HCT116 (cell line): ENCODE results near the gene PPP1R12B.
"Not testable (repeated sequence)": the region's sequence is repeated elsewhere in the genome, so short reads cannot be mapped to it uniquely, and the experiment has no call there.

ENCODE experiments used
- EZH2phosphoT487 ChIP-seq: fragments of 200-600 bp; IDR thresholded peaks from 2 replicates; pipeline ENCODE4 v1.6.1; 2018; ENCODE audit warnings: antibody characterized with exemption, borderline replicate concordance
- FOSL1 ChIP-seq: IDR thresholded peaks from 2 replicates; pipeline ENCODE4 v1.6.1; 2012; ENCODE audit warnings: low read depth
- POLR2A ChIP-seq: IDR thresholded peaks from 2 replicates; pipeline ENCODE4 v1.7.0; 2011; ENCODE audit warnings: borderline replicate concordance; ENCODE audit not compliant: insufficient read depth, insufficient read length; ENCODE audit errors: extremely low read depth
- YY1 ChIP-seq: IDR thresholded peaks from 2 replicates; pipeline ENCODE4 v1.6.1; 2011; ENCODE audit warnings: low read length, low read depth, moderate library complexity, mild to moderate bottlenecking; ENCODE audit not compliant: insufficient replicate concordance; ENCODE audit errors: extremely low read depth
- TF ChIP-seq, protein P1 (sequence below), 3 experiments: fragments of 200-600 bp in 1 of 3; sonication (generic) in 1 of 3; IDR thresholded peaks in 2 of 3; conservative IDR thresholded peaks in 1 of 3; 2 replicates each; pipeline ENCODE4 v1.5.1; 2012 to 2017; ENCODE audit warnings: low read depth in 2 of 3, low read length in 2 of 3, antibody characterized with exemption in 1 of 3, borderline replicate concordance in 1 of 3, control low read depth in 1 of 3, mild to moderate bottlenecking in 1 of 3, mixed read lengths in 1 of 3, mixed run types in 1 of 3, moderate library complexity in 1 of 3; ENCODE audit not compliant: insufficient read depth in 1 of 3
- TF ChIP-seq, protein P2 (sequence below): IDR thresholded peaks from 2 replicates; pipeline ENCODE4 v1.6.1; 2012; ENCODE audit warnings: low read depth
- TF ChIP-seq, protein P3 (sequence below): IDR thresholded peaks from 2 replicates; pipeline ENCODE4 v1.6.1; 2012

DNA sequence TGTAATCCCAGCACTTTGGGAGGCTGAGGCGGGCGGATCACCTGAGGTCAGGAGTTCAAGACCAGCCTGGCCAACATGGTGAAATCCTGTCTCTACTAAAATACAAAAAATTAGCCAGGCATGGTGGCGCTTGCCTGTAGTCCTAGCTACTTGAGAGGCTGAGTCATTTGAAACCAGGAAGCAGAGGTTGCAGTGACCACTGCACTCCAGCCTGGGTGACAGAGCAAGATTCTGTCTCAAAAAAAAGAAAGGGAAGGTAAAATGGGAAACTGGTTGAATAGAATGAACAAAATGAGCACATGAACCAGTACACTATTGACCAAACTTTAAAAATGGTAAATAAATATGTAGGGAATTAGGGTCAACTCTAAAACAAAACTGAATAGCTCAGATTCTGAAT, 120.2 kb downstream of the PPP1R12B start:
- TF ChIP-seq, protein P1, sequence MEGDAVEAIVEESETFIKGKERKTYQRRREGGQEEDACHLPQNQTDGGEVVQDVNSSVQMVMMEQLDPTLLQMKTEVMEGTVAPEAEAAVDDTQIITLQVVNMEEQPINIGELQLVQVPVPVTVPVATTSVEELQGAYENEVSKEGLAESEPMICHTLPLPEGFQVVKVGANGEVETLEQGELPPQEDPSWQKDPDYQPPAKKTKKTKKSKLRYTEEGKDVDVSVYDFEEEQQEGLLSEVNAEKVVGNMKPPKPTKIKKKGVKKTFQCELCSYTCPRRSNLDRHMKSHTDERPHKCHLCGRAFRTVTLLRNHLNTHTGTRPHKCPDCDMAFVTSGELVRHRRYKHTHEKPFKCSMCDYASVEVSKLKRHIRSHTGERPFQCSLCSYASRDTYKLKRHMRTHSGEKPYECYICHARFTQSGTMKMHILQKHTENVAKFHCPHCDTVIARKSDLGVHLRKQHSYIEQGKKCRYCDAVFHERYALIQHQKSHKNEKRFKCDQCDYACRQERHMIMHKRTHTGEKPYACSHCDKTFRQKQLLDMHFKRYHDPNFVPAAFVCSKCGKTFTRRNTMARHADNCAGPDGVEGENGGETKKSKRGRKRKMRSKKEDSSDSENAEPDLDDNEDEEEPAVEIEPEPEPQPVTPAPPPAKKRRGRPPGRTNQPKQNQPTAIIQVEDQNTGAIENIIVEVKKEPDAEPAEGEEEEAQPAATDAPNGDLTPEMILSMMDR (IDR thresholded peaks at IDR 0.05 in 2 of 3, conservative IDR thresholded peaks at IDR 0.05 in 1 of 3; ENCODE audit: borderline replicate concordance in 1 of 3, insufficient read depth in 1 of 3, low read depth in 2 of 3, low read length in 2 of 3), result not testable (repeated sequence)
- peak; percentile 28; the same call in 1 of the 2 replicates for TF ChIP-seq FOSL1
- not testable (repeated sequence) for TF ChIP-seq EZH2phosphoT487, POLR2A, YY1
- TF ChIP-seq, protein P2, sequence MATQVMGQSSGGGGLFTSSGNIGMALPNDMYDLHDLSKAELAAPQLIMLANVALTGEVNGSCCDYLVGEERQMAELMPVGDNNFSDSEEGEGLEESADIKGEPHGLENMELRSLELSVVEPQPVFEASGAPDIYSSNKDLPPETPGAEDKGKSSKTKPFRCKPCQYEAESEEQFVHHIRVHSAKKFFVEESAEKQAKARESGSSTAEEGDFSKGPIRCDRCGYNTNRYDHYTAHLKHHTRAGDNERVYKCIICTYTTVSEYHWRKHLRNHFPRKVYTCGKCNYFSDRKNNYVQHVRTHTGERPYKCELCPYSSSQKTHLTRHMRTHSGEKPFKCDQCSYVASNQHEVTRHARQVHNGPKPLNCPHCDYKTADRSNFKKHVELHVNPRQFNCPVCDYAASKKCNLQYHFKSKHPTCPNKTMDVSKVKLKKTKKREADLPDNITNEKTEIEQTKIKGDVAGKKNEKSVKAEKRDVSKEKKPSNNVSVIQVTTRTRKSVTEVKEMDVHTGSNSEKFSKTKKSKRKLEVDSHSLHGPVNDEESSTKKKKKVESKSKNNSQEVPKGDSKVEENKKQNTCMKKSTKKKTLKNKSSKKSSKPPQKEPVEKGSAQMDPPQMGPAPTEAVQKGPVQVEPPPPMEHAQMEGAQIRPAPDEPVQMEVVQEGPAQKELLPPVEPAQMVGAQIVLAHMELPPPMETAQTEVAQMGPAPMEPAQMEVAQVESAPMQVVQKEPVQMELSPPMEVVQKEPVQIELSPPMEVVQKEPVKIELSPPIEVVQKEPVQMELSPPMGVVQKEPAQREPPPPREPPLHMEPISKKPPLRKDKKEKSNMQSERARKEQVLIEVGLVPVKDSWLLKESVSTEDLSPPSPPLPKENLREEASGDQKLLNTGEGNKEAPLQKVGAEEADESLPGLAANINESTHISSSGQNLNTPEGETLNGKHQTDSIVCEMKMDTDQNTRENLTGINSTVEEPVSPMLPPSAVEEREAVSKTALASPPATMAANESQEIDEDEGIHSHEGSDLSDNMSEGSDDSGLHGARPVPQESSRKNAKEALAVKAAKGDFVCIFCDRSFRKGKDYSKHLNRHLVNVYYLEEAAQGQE, result not testable (repeated sequence)
- TF ChIP-seq, protein P3, sequence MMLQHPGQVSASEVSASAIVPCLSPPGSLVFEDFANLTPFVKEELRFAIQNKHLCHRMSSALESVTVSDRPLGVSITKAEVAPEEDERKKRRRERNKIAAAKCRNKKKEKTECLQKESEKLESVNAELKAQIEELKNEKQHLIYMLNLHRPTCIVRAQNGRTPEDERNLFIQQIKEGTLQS, result not testable (repeated sequence)
